ENCODE measurements around the gene ANKRD13C.

DNA sequence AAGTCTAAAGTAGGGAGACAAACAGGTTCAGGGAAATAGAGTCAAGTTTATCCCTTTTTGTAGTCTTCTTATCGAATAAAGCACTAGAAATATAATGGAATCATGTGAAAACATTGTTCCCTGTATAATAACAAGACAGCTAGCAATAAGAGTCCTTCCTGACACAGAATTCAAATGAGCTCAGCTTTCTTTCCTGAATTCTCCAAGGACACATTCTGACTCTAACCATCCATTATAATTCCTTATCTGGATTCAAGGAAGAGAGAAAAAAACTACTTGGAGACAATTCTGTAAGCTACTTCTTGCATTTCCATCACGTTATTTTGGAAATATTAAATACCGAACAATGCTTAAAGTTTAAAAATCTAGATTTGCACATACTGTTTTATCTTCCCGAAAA is 58.8 kb downstream of the ANKRD13C start:
- TF ChIP-seq SUZ12 (IDR thresholded peaks at IDR 0.05; ENCODE audit: extremely low read depth, insufficient read depth, insufficient read length) (no peak), ZNF274 (IDR thresholded peaks at IDR 0.05; ENCODE audit: low read depth, low read length) (no peak), YY1 (IDR thresholded peaks at IDR 0.05; ENCODE audit: insufficient read depth, insufficient read length) (no peak)

Data from NT2/D1 (cell line).